ENCODE measurements around the gene BMPER. TPM values are rescaled to one million over a fixed set of nuclear protein-coding genes. Genes with fewer than 3 reads are reported as not detected.

BMPER gene
- total and polyA plus RNA-seq, 2 of the 8 experiments (the other 6 are each of a cell fraction or from before 2014, with no cell fraction given), result 0.33 to 0.69 TPM

DNA sequence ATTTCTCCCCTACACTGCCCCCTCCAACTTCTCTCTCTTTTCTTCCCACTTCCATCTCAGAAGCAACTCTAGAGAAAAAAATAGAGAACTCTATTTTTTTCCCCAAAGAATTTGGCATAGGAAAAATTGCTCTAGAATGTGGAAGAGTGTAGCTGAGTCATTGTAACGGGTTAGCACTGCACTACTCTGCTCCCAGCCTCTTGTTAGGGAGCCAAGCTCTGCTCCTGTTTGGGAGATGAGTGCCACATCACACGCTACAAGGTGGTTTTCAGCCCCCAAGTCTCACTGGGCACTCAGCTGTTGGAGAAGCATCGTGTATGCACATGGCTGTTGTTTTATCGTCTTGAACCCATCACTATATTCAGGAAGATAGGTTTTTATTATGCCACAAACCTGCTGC is 136.4 kb downstream of the BMPER start (continued):
- TF ChIP-seq, protein P1, sequence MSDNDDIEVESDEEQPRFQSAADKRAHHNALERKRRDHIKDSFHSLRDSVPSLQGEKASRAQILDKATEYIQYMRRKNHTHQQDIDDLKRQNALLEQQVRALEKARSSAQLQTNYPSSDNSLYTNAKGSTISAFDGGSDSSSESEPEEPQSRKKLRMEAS (IDR thresholded peaks at IDR 0.05), result no peak
- TF ChIP-seq SIRT6 (IDR thresholded peaks at IDR 0.05; ENCODE audit: low read length), result no peak
- TF ChIP-seq CEBPB (IDR thresholded peaks at IDR 0.05; ENCODE audit: low read depth, low read length), result no peak

Measured in H1 (cell line).